Gastrocnemius medialis (tissue), 4 donors: ENCODE measurements around the gene SCN4A. TPM values are rescaled to one million over a fixed set of nuclear protein-coding genes. Genes with fewer than 3 reads are reported as not detected.

Source experiments
- ATAC-seq, 2 donors: fragments of 150-250 bp; one replicate each; pipeline ENCODE4 v1.9.1; 2016
- DNase-seq, 2 donors: peaks; one replicate each; pipeline ENCODE4 v3.0.0-alpha.2; 2019
- H3K27ac ChIP-seq, 4 donors: fragments of 200-600 bp; sonication (generic); 1 replicate in 1 of 4; 2 replicates in 3 of 4; pipeline ENCODE4 v1.5.1; 2016 to 2018; ENCODE audit warnings: mild to moderate bottlenecking in 2 of 4, moderate library complexity in 1 of 4
- H3K27me3 ChIP-seq, 3 donors: fragments of 200-600 bp; sonication (generic) in 2 of 3; 1 replicate in 1 of 3; 2 replicates in 2 of 3; pipeline versions ENCODE4 v1.5.1 to v1.6.0; 2016 to 2019; ENCODE audit warnings: mild to moderate bottlenecking in 1 of 3, moderate library complexity in 1 of 3
- H3K36me3 ChIP-seq, 2 donors: fragments of 200-600 bp; sonication (generic) in 1 of 2; one replicate each; pipeline ENCODE4 v1.5.1; 2017 to 2018
- H3K4me1 ChIP-seq, 2 donors: fragments of 200-600 bp; sonication (generic) in 1 of 2; one replicate each; pipeline ENCODE4 v1.5.1; 2016 to 2017; ENCODE audit warnings: mild to moderate bottlenecking in 2 of 2
- H3K4me3 ChIP-seq, 4 donors: fragments of 200-600 bp; sonication (generic) in 3 of 4; 1 replicate in 1 of 4; 2 replicates in 3 of 4; pipeline ENCODE4 v1.5.1; 2016 to 2019; ENCODE audit warnings: mild to moderate bottlenecking in 2 of 4
- H3K9me3 ChIP-seq, 3 donors: fragments of 200-600 bp; sonication (generic) in 2 of 3; 1 replicate in 1 of 3; 2 replicates in 2 of 3; pipeline ENCODE4 v1.5.1; 2016 to 2019
- CTCF ChIP-seq, 5 experiments: fragments of 450-650 bp in 3 of 5; fragments of 200-600 bp in 2 of 5; sonication (generic) in 2 of 5; IDR thresholded peaks in 4 of 5; conservative IDR thresholded peaks in 1 of 5; 1 replicate in 4 of 5; 2 replicates in 1 of 5; pipeline ENCODE4 v1.5.1; 2016 to 2019; ENCODE audit warnings: antibody characterized with exemption in 5 of 5, mild to moderate bottlenecking in 3 of 5, moderate library complexity in 3 of 5
- POLR2A ChIP-seq, 2 donors: fragments of 450-650 bp; IDR thresholded peaks; one replicate each; pipeline ENCODE4 v1.6.1; 2017; ENCODE audit warnings: antibody characterized with exemption in 2 of 2, mild to moderate bottlenecking in 2 of 2, moderate library complexity in 2 of 2
- in situ Hi-C, 4 donors: fragments of 200-750 bp; cut with MboI; loops; one replicate each; pipeline versions ENCODE4 v1.15.0 to v1.8.0; 2017; ENCODE audit warnings: low sequenced_read_pairs in 4 of 4
- intact Hi-C: fragments of 100-400 bp; cut with DNase I; formaldehyde crosslinking; loops from one replicate; pipeline ENCODE4 v1.15.1; 2023; ENCODE audit warnings: low total_unique reads
- total RNA-seq, 4 donors: library from RNA; depleted of rRNA; stranded (reverse); fragments of >200 nt; gene quantifications; one replicate each; pipeline versions ENCODE4 v1.1.0 to v1.2.3, GENCODE V29; 2016

The SCN4A gene
- total RNA-seq, 4 donors from 2014 or later = 45.3 to 107 (median 69.1) TPM

GRCh38 chr17:63978272-63979200 is 5.8 kb upstream of the SCN4A start:
- intact Hi-C loops (no loop called here), in situ Hi-C loops (no loop called here)
- H3K4me3 ChIP-seq = no peak overlapping the region
- H3K36me3 ChIP-seq = no peaks in the 10 kb centered on the region
- DNase-seq (no peak), ATAC-seq (no peak)
- no peaks in the 10 kb centered on the region for H3K27me3 ChIP-seq
- H3K9me3 ChIP-seq = no peaks in the 10 kb centered on the region
- peaks cover 88% of the 10 kb centered on the region in 2 donors for H3K4me1 ChIP-seq
- TF ChIP-seq POLR2A (IDR thresholded peaks at IDR 0.05) (no peak), CTCF (IDR thresholded peaks at IDR 0.05 in 4 of 5, conservative IDR thresholded peaks at IDR 0.05 in 1 of 5) (no peak)
- peak overlapping the region; percentile 98 to 100 (median 99) for H3K27ac ChIP-seq

- peak overlapping the region in 1 of 4 donors; percentile 13 for H3K4me3 ChIP-seq
- TF ChIP-seq CTCF (IDR thresholded peaks at IDR 0.05 in 4 of 5, conservative IDR thresholded peaks at IDR 0.05 in 1 of 5) (no peak), POLR2A (IDR thresholded peaks at IDR 0.05) (peak; percentile 27 to 38)
- in situ Hi-C loops = no loop called here
Measured at GRCh38 chr17:63976702-63977101, 4.0 kb upstream of the SCN4A start.

GRCh38 chr17:63975541-63976092 is 2.9 kb upstream of the SCN4A start:
- no peak for DNase-seq
- in situ Hi-C loops (no loop called here), intact Hi-C loops (no loop called here)
- TF ChIP-seq CTCF (IDR thresholded peaks at IDR 0.05 in 4 of 5, conservative IDR thresholded peaks at IDR 0.05 in 1 of 5) = no peak
- no peak for TF ChIP-seq POLR2A (IDR thresholded peaks at IDR 0.05)
- Histone ChIP-seq H3K4me1 (peaks cover 79 to 81% of the 10 kb centered on the region in 2 donors), H3K4me3 (no peak overlapping the region), H3K27ac (peak overlapping the region; percentile 98 to 100 (median 99)), H3K9me3 (no peaks in the 10 kb centered on the region), H3K27me3 (no peaks in the 10 kb centered on the region), H3K36me3 (peaks cover 0 to 18% of the 10 kb centered on the region in 2 donors)
- no peak for ATAC-seq

More at GRCh38 chr17:63976702-63977101, 4.0 kb upstream of the SCN4A start:
- DNase-seq (peak; percentile 79 to 91), ATAC-seq (peak; percentile 48 to 53)
- Histone ChIP-seq H3K9me3 (no peaks in the 10 kb centered on the region), H3K36me3 (peaks cover 0 to 7% of the 10 kb centered on the region in 2 donors), H3K27me3 (no peaks in the 10 kb centered on the region), H3K4me1 (peaks cover 87 to 92% of the 10 kb centered on the region in 2 donors), H3K27ac (peak overlapping the region; percentile 98 to 100 (median 99))
- intact Hi-C loops = no loop called here

- peaks cover 0 to 23% of the 10 kb centered on the region in 2 donors for H3K36me3 ChIP-seq
- in situ Hi-C loops (no loop called here), intact Hi-C loops (loop anchor here (1.0 kb wide), 1 partner anchor 14 kb away; no protein-coding TSS in a partner anchor)
- peak; percentile 68 to 77 for ATAC-seq
- peak; percentile 84 to 87 for DNase-seq
- no peaks in the 10 kb centered on the region for H3K9me3 ChIP-seq
- H3K27ac ChIP-seq = peak overlapping the region; percentile 98 to 100 (median 99)
- H3K4me1 ChIP-seq = peaks cover 72% of the 10 kb centered on the region in 2 donors
- H3K4me3 ChIP-seq = no peak overlapping the region
- H3K27me3 ChIP-seq = no peaks in the 10 kb centered on the region
- TF ChIP-seq CTCF (IDR thresholded peaks at IDR 0.05 in 4 of 5, conservative IDR thresholded peaks at IDR 0.05 in 1 of 5) = no peak
- TF ChIP-seq POLR2A (IDR thresholded peaks at IDR 0.05) = peak; percentile 47 to 55
Measured at GRCh38 chr17:63974594-63975192, 2.0 kb upstream of the SCN4A start.
